ENCODE results near the gene TTR.

The TTR gene

DNA sequence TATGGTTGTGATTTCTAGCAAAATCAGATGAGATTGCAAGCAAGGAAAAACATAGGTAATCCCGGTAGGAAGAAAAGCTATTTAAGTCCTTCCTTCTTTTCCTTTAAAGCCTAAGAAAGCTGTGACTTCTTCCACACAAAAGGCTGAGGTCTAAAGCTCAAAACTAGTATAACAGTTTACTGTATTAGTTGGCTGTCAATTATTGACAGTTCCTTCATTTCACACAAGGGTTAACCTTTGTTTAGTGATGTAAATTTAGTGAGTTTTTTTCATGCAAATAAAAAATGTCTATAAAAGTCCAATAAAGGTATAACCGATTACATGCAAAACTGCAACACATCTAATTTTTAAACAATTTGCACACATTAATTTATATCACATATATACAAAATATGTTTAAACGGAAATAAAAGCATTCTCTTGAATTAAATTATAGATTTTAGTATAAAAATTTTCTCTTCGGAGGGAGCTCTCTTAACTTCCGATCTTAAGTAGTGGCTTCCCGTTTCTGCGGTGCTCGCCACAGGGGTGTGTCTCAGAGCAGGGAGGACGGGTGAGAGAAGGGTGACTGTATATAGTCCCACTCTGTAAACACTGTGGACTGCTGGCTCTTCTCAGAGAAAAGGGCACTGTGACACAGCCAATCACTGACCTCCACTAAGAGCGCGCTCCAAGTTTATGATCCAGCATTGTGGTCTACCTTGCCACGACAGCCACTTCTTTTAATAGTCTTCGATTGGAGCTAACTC is 33.4 kb downstream of the TTR start:
- Mint-ChIP-seq H3K4me3 (no peak overlapping the region), H3K9me3 (no peaks in the 10 kb centered on the region), H3K27me3 (no peaks in the 10 kb centered on the region), H3K4me1 (no peaks in the 10 kb centered on the region), H3K27ac (no peak overlapping the region)
- DNase-seq (no peak), ATAC-seq (no peak)

DNA sequence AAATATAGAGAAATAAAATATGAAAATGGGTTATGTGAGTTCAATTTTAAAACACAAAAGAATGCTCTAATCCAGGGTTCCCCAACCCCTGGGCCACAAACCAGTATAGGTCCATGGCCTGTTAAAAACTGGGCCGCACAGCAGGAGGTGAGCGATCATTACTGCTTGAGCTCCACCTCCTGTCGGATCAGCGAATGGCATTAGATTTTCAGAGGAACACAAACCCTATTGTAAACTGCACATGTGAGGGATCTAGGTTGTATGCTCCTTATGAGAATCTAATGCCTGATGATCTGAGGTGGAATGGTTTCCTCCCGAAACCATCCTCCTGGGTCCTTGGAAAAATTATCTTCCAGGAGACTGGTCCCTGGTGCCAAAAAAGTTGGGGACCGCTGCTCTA is 34.7 kb downstream of the TTR start:
- no peak for DNase-seq
- no peaks in the 10 kb centered on the region for H3K9me3 Mint-ChIP-seq
- H3K4me1 Mint-ChIP-seq = no peaks in the 10 kb centered on the region
- no peak overlapping the region for H3K4me3 Mint-ChIP-seq
- no peaks in the 10 kb centered on the region for H3K27me3 Mint-ChIP-seq
- ATAC-seq = no peak
- no peak overlapping the region for H3K27ac Mint-ChIP-seq

GRCh38 chr18:31630549-31630948 is 38.9 kb downstream of the TTR start:
- H3K27me3 Mint-ChIP-seq = peaks cover 9% of the 10 kb centered on the region
- DNase-seq (no peak), ATAC-seq (no peak)
- no peaks in the 10 kb centered on the region for H3K9me3 Mint-ChIP-seq
- H3K27ac Mint-ChIP-seq = no peak overlapping the region
- no peak overlapping the region for H3K4me3 Mint-ChIP-seq
- peaks cover 22% of the 10 kb centered on the region for H3K4me1 Mint-ChIP-seq

DNA sequence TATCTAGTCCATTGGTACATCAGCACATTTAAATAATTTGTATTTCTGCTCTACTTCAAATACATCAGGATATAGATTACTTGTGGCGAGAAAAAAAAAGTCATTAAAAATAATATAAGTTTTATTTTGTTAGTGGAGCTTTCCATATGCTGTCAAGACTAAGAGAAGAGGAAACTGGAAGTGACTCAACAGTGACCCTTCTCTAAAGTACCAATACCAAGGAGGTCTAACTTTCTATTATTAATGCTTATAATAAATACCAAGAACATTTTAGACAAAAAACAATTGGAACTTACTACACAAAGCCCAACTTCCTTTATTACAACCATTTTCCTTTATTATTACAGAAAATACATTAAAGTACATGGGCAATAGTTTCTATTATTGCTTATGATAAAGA is 39.8 kb downstream of the TTR start:
- peaks cover 22% of the 10 kb centered on the region for H3K4me1 Mint-ChIP-seq
- no peak overlapping the region for H3K27ac Mint-ChIP-seq
- peaks cover 12% of the 10 kb centered on the region for H3K27me3 Mint-ChIP-seq
- no peaks in the 10 kb centered on the region for H3K9me3 Mint-ChIP-seq
- no peak for DNase-seq
- no peak for ATAC-seq
- no peak overlapping the region for H3K4me3 Mint-ChIP-seq

GRCh38 chr18:31632356-31632755 is 40.7 kb downstream of the TTR start:
- Mint-ChIP-seq H3K9me3 (no peaks in the 10 kb centered on the region), H3K4me3 (no peak overlapping the region), H3K27me3 (peaks cover 12% of the 10 kb centered on the region), H3K4me1 (peaks cover 22% of the 10 kb centered on the region), H3K27ac (no peak overlapping the region)
- DNase-seq (no peak), ATAC-seq (no peak)

DNA sequence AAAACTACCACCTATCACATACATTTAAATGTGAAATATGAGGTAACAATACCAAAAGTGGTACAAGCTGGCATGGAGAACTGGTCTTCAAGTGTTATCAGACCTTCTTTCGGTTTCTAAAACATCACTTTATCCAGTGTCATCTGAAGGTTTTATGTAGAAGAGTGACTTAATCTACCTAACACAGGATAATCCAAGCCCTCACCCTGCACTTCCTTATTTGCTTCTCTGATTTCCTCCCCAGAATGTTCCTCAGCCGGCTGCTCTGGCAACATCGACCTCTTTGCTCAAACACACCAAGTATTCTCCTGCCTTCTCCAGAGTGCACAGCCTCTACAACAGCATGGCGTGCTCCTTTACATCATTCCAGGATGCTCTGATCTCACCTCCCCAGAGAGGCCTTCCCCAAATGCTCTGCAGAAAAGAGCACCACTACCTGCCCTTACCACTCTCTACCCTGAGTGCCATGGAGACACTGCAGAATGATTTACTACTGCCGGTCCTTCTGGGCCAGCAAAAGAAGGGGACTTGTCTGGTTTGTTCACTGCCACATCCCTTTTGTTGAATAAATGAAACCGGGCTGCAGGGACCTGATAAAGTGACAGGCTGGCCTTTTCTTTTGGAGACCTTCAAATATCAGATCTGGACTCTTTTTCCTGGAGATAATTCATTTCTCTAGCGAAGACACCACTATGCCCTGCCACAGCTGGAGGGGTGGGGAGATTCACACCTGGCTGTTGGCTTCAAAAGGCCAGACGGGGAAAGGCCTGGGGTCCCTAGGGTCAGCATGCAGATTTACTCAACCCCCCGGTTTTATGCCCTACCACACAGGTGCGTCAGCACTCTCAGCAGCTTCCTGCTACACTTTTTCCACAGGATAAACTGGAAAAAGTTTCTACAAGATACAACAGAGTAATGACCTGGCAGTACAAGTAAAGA is 42.0 kb downstream of the TTR start:
- Mint-ChIP-seq H3K4me3 (no peak overlapping the region), H3K4me1 (peaks cover 22% of the 10 kb centered on the region), H3K9me3 (no peaks in the 10 kb centered on the region), H3K27me3 (peaks cover 12% of the 10 kb centered on the region), H3K27ac (no peak overlapping the region)
- DNase-seq (no peak), ATAC-seq (peak; percentile 5)

DNA sequence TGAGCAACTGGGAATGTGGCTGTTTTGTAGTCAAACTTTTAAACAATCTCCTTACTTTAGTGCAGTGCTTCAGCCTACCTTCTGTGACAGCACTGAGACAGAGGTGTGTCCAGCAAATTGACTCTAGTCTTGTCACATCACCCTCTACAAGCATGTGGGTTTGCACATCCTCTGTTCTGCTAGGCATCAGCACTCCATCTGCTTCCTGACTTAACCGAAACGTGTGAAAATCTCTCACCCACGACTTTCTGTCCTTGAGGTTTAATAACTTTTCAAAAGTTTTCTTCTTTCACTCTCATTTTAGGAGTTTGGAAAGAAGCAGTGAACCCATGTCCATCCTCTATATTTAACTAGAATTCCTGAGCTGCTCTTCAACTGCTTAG is 42.6 kb downstream of the TTR start:
- Mint-ChIP-seq H3K4me3 (peak overlapping the region in 1 of 2 donors; percentile 15), H3K27ac (no peak overlapping the region), H3K27me3 (peaks cover 12% of the 10 kb centered on the region), H3K9me3 (no peaks in the 10 kb centered on the region), H3K4me1 (peaks cover 22% of the 10 kb centered on the region)
- ATAC-seq (peak; percentile 88), DNase-seq (no peak)

GRCh38 chr18:31636387-31636786 is 44.7 kb downstream of the TTR start:
- H3K9me3 Mint-ChIP-seq = no peaks in the 10 kb centered on the region
- ATAC-seq = no peak
- peaks cover 12% of the 10 kb centered on the region for H3K27me3 Mint-ChIP-seq
- no peak overlapping the region for H3K27ac Mint-ChIP-seq
- H3K4me1 Mint-ChIP-seq = peaks cover 22% of the 10 kb centered on the region
- DNase-seq = no peak
- no peak overlapping the region for H3K4me3 Mint-ChIP-seq

DNA sequence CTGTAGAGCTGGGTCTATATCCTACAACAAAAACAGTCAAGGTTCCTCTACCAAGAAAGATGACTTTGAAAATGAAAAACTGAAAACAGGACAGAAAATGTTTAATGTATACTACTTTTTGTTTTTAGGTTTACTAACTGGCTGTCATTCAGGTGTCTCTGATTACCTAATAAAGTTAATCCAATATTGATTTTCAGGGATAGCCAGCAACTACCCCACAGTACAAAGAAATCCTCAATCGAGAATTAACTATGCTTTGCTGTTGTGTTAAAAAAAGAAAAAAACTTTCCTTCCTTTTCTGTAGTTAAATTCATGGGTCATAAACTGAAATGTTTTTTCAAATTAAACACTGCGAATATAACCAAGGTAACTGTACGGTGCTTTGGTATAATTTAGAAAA is 45.8 kb downstream of the TTR start:
- ATAC-seq (no peak), DNase-seq (no peak)
- Mint-ChIP-seq H3K4me3 (no peak overlapping the region), H3K27me3 (peaks cover 22% of the 10 kb centered on the region), H3K27ac (no peak overlapping the region), H3K4me1 (peaks cover 22% of the 10 kb centered on the region), H3K9me3 (no peaks in the 10 kb centered on the region)

DNA sequence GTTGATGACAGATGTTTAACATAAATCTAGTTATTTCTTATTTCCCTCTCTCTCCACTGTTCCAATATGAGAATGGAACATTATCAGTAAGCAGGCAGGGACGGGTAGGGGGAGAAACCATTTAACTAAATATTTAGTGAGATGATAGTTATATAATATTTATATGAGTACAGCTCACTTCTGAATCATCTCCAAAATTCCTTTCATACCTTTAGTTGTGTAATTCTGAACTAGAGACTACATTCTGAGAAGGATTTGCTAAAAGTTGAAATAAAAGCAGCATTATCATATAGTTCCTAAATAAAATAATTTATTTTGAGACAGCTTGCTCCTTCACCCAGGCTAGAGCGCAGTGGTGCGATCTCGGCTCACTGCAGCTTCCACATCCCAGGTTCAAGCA is 51.3 kb downstream of the TTR start:
- no peak overlapping the region for H3K27ac Mint-ChIP-seq
- H3K4me3 Mint-ChIP-seq = no peak overlapping the region
- peaks cover 17% of the 10 kb centered on the region for H3K4me1 Mint-ChIP-seq
- DNase-seq (no peak), ATAC-seq (no peak)
- no peaks in the 10 kb centered on the region for H3K9me3 Mint-ChIP-seq
- H3K27me3 Mint-ChIP-seq = peaks cover 18% of the 10 kb centered on the region

- no peak for ATAC-seq
- no peaks in the 10 kb centered on the region for H3K9me3 Mint-ChIP-seq
- H3K4me3 Mint-ChIP-seq = no peak overlapping the region
- no peak overlapping the region for H3K27ac Mint-ChIP-seq
- peaks cover 22% of the 10 kb centered on the region for H3K4me1 Mint-ChIP-seq
- H3K27me3 Mint-ChIP-seq = peaks cover 30% of the 10 kb centered on the region
- DNase-seq = no peak
Observed at GRCh38 chr18:31645411-31645810, 53.7 kb downstream of the TTR start.

DNA sequence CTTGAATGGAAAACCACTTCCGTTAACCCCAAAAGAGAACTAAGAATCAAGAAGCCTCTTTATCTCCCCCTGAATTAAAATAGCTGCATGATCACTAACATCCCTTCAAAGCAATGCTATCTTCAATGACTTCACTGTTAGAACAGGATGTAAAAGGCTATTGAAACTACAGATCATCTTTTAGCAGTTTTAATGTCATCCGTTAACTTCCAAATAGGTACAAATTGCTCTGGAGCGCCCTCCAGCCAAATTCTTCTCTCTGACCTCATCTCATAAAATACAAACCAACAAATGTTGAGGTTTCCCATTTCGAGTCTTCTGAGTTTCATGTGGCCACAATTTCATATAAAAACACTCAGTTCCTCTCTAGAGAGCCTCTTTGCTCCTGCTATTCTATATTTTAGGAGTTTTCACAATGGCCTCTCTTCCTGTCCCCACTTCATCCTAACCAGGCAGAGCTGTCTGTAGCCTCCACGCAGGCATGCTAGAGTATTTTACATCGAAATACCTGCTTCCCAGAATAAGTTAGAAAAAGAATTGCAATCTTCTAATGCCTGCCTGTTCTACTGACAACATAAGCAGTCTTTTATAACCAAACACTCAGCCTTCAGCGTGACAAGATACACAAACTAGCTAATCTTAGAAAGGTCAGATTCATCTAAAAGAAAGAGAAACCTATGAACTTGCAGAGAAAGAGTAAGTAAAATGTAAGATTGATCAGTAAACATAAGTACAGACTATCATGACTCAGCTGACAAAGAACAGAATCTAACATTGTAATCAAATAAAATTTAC is 54.9 kb downstream of the TTR start:
- no peaks in the 10 kb centered on the region for H3K9me3 Mint-ChIP-seq
- peaks cover 36% of the 10 kb centered on the region for H3K27me3 Mint-ChIP-seq
- ATAC-seq = peak; percentile 63
- H3K4me3 Mint-ChIP-seq = peak overlapping the region; percentile 25 to 53
- no peak for DNase-seq
- H3K27ac Mint-ChIP-seq = no peak overlapping the region
- peaks cover 22% of the 10 kb centered on the region for H3K4me1 Mint-ChIP-seq

- peak overlapping the region in 1 of 2 donors; percentile 30 for H3K27ac Mint-ChIP-seq
- DNase-seq (no peak), ATAC-seq (no peak)
- H3K4me3 Mint-ChIP-seq = no peak overlapping the region
- H3K9me3 Mint-ChIP-seq = no peaks in the 10 kb centered on the region
- peaks cover 36% of the 10 kb centered on the region for H3K27me3 Mint-ChIP-seq
- peaks cover 24% of the 10 kb centered on the region for H3K4me1 Mint-ChIP-seq
Observed at GRCh38 chr18:31647127-31647753, 55.6 kb downstream of the TTR start.

Measured in stimulated activated naive CD8-positive, alpha-beta T cell treated with anti-CD3 and anti-CD28 coated beads, Interleukin-15, amount 100 ng/mL, for 72 hours (primary cell).